Measurements from ENCODE around the gene LINGO1.

DNA sequence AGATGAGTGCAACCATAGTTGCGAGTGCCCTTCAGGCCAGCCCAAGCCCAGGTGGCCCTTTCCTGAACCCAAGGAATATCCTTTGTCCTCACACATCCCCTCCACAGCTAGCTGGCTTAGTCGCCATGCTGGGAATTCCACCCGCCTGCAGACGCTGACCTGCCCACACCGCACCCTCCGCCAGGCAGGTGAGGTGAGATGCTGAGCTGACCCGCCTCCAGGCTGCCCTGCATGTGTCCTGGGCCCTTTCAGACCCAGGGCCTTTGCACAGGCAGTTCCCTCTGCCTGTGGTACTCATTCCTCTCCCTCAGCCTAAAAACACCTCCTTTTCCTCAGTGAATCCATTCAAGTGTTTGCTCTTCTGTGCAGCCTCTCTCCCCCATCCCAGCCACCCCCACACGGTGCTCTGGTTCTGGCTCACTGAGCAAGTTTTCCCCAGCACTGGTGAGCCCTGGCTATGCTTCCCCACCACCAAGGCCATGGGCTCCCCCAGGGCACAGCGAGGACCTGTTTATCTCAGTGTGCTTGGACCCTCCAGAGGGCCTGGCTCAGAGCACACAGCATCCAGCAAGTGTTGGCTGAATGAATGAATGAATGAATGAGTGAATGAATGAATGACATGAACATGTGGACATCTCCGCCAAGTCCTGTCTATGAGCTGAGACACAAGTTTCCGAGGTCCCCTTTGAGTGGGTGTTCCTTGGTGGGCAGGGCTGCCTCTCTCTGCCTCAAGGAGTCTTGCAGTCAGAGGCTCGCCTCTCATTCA is 33.0 kb upstream of the LINGO1 start:
- TF ChIP-seq POLR2A (IDR thresholded peaks at IDR 0.05) (no peak), CTCF (IDR thresholded peaks at IDR 0.05) (no peak)
